IMR-90 (cell line): ENCODE measurements around the gene ADGRB3. TPM values are rescaled to one million over a fixed set of nuclear protein-coding genes. Genes with fewer than 3 reads are reported as not detected.

ENCODE experiments used
- ATAC-seq: fragments of 200-7000 bp; cut with Tn5 transposase; 2 replicates; pipeline ENCODE4 v1.9.1; 2020; ENCODE audit warnings: low read depth, mild to moderate bottlenecking, moderate library complexity
- BruUV-seq: library from RNA; stranded (reverse); fragments of 400-500 nt; replicated peaks from 2 replicates; lab custom pipeline; 2021; lab: Mats Ljungman, UMichigan
- CTCF ChIA-PET: fragments of 300-600 bp; formaldehyde crosslinking; extraction: SDS; loops from one replicate; lab custom pipeline; 2021; ENCODE audit warnings: antibody characterized with exemption; lab: Yijun Ruan, JAX
- POLR2A ChIA-PET: fragments of 300-600 bp; sonication (Branson Sonifier 250); formaldehyde crosslinking; loops from one replicate; lab custom pipeline; 2022; ENCODE audit warnings: antibody characterized with exemption; ENCODE audit not compliant: unreplicated experiment; lab: Charles Lee
- DNase-seq: peaks from one replicate; pipeline ENCODE4 v3.0.0; 2013
- H2AFZ ChIP-seq: replicated peaks from 2 replicates; pipeline ENCODE3; 2013; ENCODE audit warnings: low read length, mild to moderate bottlenecking; ENCODE audit not compliant: poor library complexity
- H2AK5ac ChIP-seq: 2 replicates; pipeline ENCODE4 v1.6.1; 2013; ENCODE audit warnings: low read depth, low read length, inconsistent platforms
- H2AK9ac ChIP-seq: replicated peaks from 2 replicates; pipeline ENCODE3; 2013; ENCODE audit warnings: mild to moderate bottlenecking, low read depth, low read length, moderate library complexity; ENCODE audit not compliant: poor library complexity
- H2BK120ac ChIP-seq: 2 replicates; pipeline ENCODE4 v1.6.1; 2013; ENCODE audit warnings: low read depth, low read length, inconsistent platforms
- H2BK15ac ChIP-seq: 3 replicates; pipeline ENCODE4 v1.6.1; 2013; ENCODE audit warnings: low read depth, low read length, inconsistent platforms
- H2BK20ac ChIP-seq: 2 replicates; pipeline ENCODE4 v1.6.1; 2013; ENCODE audit warnings: low read depth, mild to moderate bottlenecking, inconsistent platforms, low read length, moderate library complexity
- H2BK5ac ChIP-seq: 2 replicates; pipeline ENCODE4 v1.6.1; 2013; ENCODE audit warnings: mild to moderate bottlenecking, low read depth, low read length, inconsistent platforms; ENCODE audit not compliant: poor library complexity, severe bottlenecking
- H3K14ac ChIP-seq: replicated peaks from 2 replicates; pipeline ENCODE4 v1.6.1; 2013; ENCODE audit warnings: low read depth, low read length, inconsistent platforms
- H3K18ac ChIP-seq: 2 replicates; pipeline ENCODE4 v1.6.1; 2013; ENCODE audit warnings: low read depth, low read length, control low read depth
- H3K23ac ChIP-seq: 2 replicates; pipeline ENCODE4 v1.6.1; 2013; ENCODE audit warnings: low read depth, low read length, inconsistent platforms
- H3K27ac ChIP-seq: 2 replicates; pipeline ENCODE4 v1.5.1; 2013; ENCODE audit warnings: mild to moderate bottlenecking, control low read depth, low read length; ENCODE audit not compliant: insufficient read depth
- H3K27me3 ChIP-seq: 2 replicates; pipeline ENCODE4 v1.6.1; 2013; ENCODE audit warnings: low read length; ENCODE audit not compliant: control insufficient read depth, insufficient read depth
- H3K36me3 ChIP-seq: 2 replicates; pipeline ENCODE4 v1.6.1; 2013; ENCODE audit warnings: low read length, mixed read lengths; ENCODE audit not compliant: control insufficient read depth, insufficient read depth
- H3K4ac ChIP-seq: 2 replicates; pipeline ENCODE4 v1.6.1; 2013; ENCODE audit warnings: low read depth, low read length, inconsistent platforms
- H3K4me1 ChIP-seq: 2 replicates; pipeline ENCODE4 v1.6.1; 2013; ENCODE audit warnings: low read length, mixed read lengths; ENCODE audit not compliant: control insufficient read depth, insufficient read depth
- H3K4me2 ChIP-seq: 2 replicates; pipeline ENCODE4 v1.6.1; 2013; ENCODE audit warnings: low read depth, mild to moderate bottlenecking, control low read depth, low read length, moderate library complexity
- H3K4me3 ChIP-seq: 2 replicates; pipeline ENCODE4 v1.5.1; 2013; ENCODE audit warnings: low read depth, mild to moderate bottlenecking, control low read depth, low read length, moderate library complexity; ENCODE audit not compliant: insufficient read depth
- H3K56ac ChIP-seq: 2 replicates; pipeline ENCODE4 v1.6.1; 2013; ENCODE audit warnings: low read length, inconsistent platforms; ENCODE audit not compliant: insufficient read depth; ENCODE audit errors: extremely low read depth
- H3K79me1 ChIP-seq, 2 experiments: 2 replicates each; pipeline ENCODE4 v1.6.1; 2013; ENCODE audit warnings: low read length in 2 of 2, inconsistent platforms in 1 of 2, low read depth in 1 of 2
- H3K9ac ChIP-seq: 2 replicates; pipeline ENCODE4 v1.6.1; 2013; ENCODE audit warnings: low read depth, low read length, control low read depth
- H3K9me1 ChIP-seq: 2 replicates; pipeline ENCODE4 v1.6.1; 2013; ENCODE audit warnings: low read length, inconsistent platforms; ENCODE audit not compliant: insufficient read depth
- H3K9me3 ChIP-seq: 2 replicates; pipeline ENCODE4 v1.6.1; 2013; ENCODE audit warnings: low read length; ENCODE audit not compliant: control insufficient read depth, insufficient read depth
- H4K20me1 ChIP-seq: 2 replicates; pipeline ENCODE4 v1.6.1; 2013; ENCODE audit warnings: low read length, inconsistent platforms; ENCODE audit not compliant: insufficient read depth
- H4K5ac ChIP-seq: 2 replicates; pipeline ENCODE4 v1.6.1; 2013; ENCODE audit warnings: mild to moderate bottlenecking, low read depth, low read length, control low read depth
- H4K8ac ChIP-seq, 2 experiments: 2 replicates each; pipeline ENCODE4 v1.6.1; 2013; ENCODE audit warnings: low read depth in 2 of 2, low read length in 2 of 2, control low read depth in 1 of 2, inconsistent platforms in 1 of 2
- H4K91ac ChIP-seq: 2 replicates; pipeline ENCODE4 v1.6.1; 2013; ENCODE audit warnings: low read depth, low read length, inconsistent platforms; ENCODE audit not compliant: insufficient read depth
- BHLHE40 ChIP-seq: fragments of 150-350 bp; IDR thresholded peaks from 2 replicates; pipeline ENCODE4 v1.6.1; 2016; ENCODE audit warnings: mild to moderate bottlenecking, low read depth, low read length
- CEBPB ChIP-seq: IDR thresholded peaks from 2 replicates; pipeline ENCODE4 v1.6.1; 2012; ENCODE audit warnings: low read depth, low read length, improper control_type of control experiment
- FOS ChIP-seq: fragments of 150-350 bp; IDR thresholded peaks from 2 replicates; pipeline ENCODE4 v1.6.1; 2016; ENCODE audit warnings: low read depth, low read length
- MAFK ChIP-seq: IDR thresholded peaks from 2 replicates; pipeline ENCODE4 v1.6.1; 2012; ENCODE audit warnings: low read depth, low read length, improper control_type of control experiment
- MAZ ChIP-seq: IDR thresholded peaks from 2 replicates; pipeline ENCODE4 v1.6.1; 2012; ENCODE audit warnings: low read depth, mild to moderate bottlenecking, low read length, improper control_type of control experiment, moderate library complexity, borderline replicate concordance
- MXI1 ChIP-seq: IDR thresholded peaks from 2 replicates; pipeline ENCODE4 v1.6.1; 2012; ENCODE audit warnings: low read depth, mild to moderate bottlenecking, low read length, moderate library complexity, borderline replicate concordance
- NFE2L2 ChIP-seq: fragments of 150-350 bp; IDR thresholded peaks from 2 replicates; pipeline ENCODE4 v1.6.1; 2016; ENCODE audit warnings: low read depth, mild to moderate bottlenecking, low read length
- POLR2A ChIP-seq: IDR thresholded peaks from 2 replicates; pipeline ENCODE4 v1.6.1; 2012; ENCODE audit warnings: mild to moderate bottlenecking, low read depth, low read length
- RAD21 ChIP-seq: IDR thresholded peaks from 2 replicates; pipeline ENCODE4 v1.6.1; 2012; ENCODE audit warnings: low read length, improper control_type of control experiment
- RCOR1 ChIP-seq: IDR thresholded peaks from 2 replicates; pipeline ENCODE4 v1.6.1; 2012; ENCODE audit warnings: mild to moderate bottlenecking, low read length, improper control_type of control experiment; ENCODE audit not compliant: insufficient replicate concordance
- RFX5 ChIP-seq: IDR thresholded peaks from 2 replicates; pipeline ENCODE4 v1.8.0; 2012; ENCODE audit warnings: low read depth, mild to moderate bottlenecking, low read length, moderate library complexity
- SMC3 ChIP-seq: fragments of 150-350 bp; IDR thresholded peaks from 2 replicates; pipeline ENCODE4 v1.6.1; 2016; ENCODE audit warnings: low read depth, mild to moderate bottlenecking, antibody characterized with exemption, low read length, moderate library complexity
- WGBS, 2 experiments: methylation state at CpG; one replicate each; pipeline versions ENCODE4 v1.1.5 to v1.1.7; 2013; ENCODE audit warnings: missing lambda C conversion rate in 2 of 2; ENCODE audit not compliant: insufficient read length in 1 of 2; ENCODE audit errors: extremely low coverage in 2 of 2; 5-methylcytosine and 5-hydroxymethylcytosine counted together
- dilution Hi-C: fragments of 300-500 bp; cut with HindIII; formaldehyde crosslinking; loops from one replicate; pipeline ENCODE4 v1.14.3; 2018; ENCODE audit warnings: low sequenced_read_pairs; ENCODE audit not compliant: unreplicated experiment
- in situ Hi-C: fragments of 300-500 bp; cut with MboI; formaldehyde crosslinking; loops from 3 replicates; pipeline ENCODE4 v1.14.3; 2019; ENCODE audit warnings: low sequenced_read_pairs, inconsistent platforms, mixed read lengths
- intact Hi-C: fragments of 100-400 bp; cut with micrococcal nuclease; formaldehyde crosslinking; loops from 2 replicates; pipeline ENCODE4 v1.10.0; 2022
- polyA plus RNA-seq, 3 experiments: library from polyadenylated mRNA; depleted of rRNA; stranded (reverse); fragments of >200 nt; gene quantifications; 2 replicates each; pipeline ENCODE4 v1.2.3, GENCODE V29; 2012; ENCODE audit warnings: low replicate concordance in 1 of 3
- total RNA-seq: library from RNA; depleted of rRNA; stranded (reverse); fragments of >200 nt; gene quantifications from 2 replicates; pipeline ENCODE4 v1.2.3, GENCODE V29; 2012
- TF ChIP-seq, protein P1 (sequence below): fragments of 150-350 bp; IDR thresholded peaks from 2 replicates; pipeline ENCODE4 v1.6.1; 2017; ENCODE audit warnings: mild to moderate bottlenecking, antibody characterized with exemption, low read length, low read depth
- TF ChIP-seq, protein P2 (sequence below): conservative IDR thresholded peaks from 2 replicates; pipeline ENCODE4 v1.5.1; 2012; ENCODE audit warnings: mild to moderate bottlenecking, low read depth, low read length, improper control_type of control experiment
- TF ChIP-seq, protein P3 (sequence below): fragments of 150-350 bp; IDR thresholded peaks from 2 replicates; pipeline ENCODE4 v1.6.1; 2016; ENCODE audit warnings: low read depth, mild to moderate bottlenecking, low read length, moderate library complexity, borderline replicate concordance

The ADGRB3 gene
- total and polyA plus RNA-seq, 2 of the 4 experiments (the other 2 are of a cell fraction), result not detected

DNA sequence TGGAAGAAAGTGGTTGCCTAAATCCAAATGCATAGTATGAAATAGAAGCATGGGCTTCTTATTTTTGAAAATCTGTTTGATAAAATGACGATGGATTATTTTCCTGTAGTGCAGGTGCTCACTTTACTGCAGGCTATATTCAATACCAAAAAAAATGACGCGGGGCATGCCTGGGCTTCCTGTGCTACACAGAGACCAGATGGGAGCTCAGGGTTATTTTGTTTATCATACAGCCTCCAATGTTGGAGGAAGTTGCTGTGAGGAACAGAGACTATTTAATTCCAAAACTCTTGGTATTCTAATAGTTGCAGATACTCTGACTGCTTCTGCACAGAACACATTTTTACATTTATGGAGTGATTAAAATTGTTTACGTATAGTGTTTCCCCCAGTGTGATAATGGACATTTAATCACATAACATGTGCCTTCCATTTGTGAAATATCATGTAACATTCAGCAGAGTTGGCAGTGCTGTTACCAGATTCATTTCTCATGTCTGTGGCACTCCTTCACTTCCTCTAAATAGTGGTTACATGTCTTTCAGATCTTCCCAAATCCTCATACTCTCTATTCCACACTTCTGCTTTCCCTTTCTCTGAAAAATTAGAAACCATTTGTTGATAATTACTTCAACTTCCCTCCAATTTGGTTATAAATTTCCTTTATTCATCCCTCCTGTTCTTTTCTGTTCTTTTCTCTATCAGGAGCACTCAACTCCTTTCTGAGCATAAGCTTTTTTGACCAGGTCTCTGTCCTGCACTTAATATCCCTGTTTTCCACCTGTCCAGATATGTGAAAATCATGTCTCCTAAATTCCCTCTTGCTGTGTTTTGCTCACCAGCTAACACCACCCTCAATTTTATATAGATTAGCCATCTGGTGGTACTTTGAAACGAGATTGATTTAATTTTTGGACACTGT is 121.6 kb downstream of the ADGRB3 start:
- H3K9me3 ChIP-seq, result no peaks in the 10 kb centered on the region
- POLR2A ChIA-PET, result no interaction called here
- dilution Hi-C loops, result no loop called here
- H3K27me3 ChIP-seq, result no peaks in the 10 kb centered on the region
- DNase-seq (no peak), ATAC-seq (no peak)
- H3K27ac ChIP-seq, result no peak overlapping the region
- H3K36me3 ChIP-seq, result no peaks in the 10 kb centered on the region
- H2BK120ac ChIP-seq, result no peak overlapping the region
- H3K4ac ChIP-seq, result no peak overlapping the region
- no peaks in the 10 kb centered on the region for H3K79me1 ChIP-seq
- no CpG with 5 or more reads among the region's 5 CpGs for WGBS, 2 experiments
- H4K20me1 ChIP-seq, result no peaks in the 10 kb centered on the region
- intact Hi-C loops, result no loop called here
- no peak overlapping the region for H3K9ac ChIP-seq
- no peak overlapping the region for H2BK15ac ChIP-seq
- no peak overlapping the region for H3K4me3 ChIP-seq
- H2BK20ac ChIP-seq, result no peak overlapping the region
- H2AK5ac ChIP-seq, result no peak overlapping the region
- H3K9me1 ChIP-seq, result no peaks in the 10 kb centered on the region
- no peak overlapping the region for H2AK9ac ChIP-seq
- no peak overlapping the region for H3K18ac ChIP-seq
- H4K8ac ChIP-seq, result no peak overlapping the region
- no peak overlapping the region for H3K23ac ChIP-seq
- no peak overlapping the region for H2BK5ac ChIP-seq
- CTCF ChIA-PET, result no interaction called here
- H3K4me2 ChIP-seq, result no peak overlapping the region
- H3K14ac ChIP-seq, result no peak overlapping the region
- in situ Hi-C loops, result no loop called here
- no peak overlapping the region for H3K56ac ChIP-seq
- H4K5ac ChIP-seq, result no peak overlapping the region
- no peaks in the 10 kb centered on the region for H3K4me1 ChIP-seq
- no TSS peak for BruUV-seq
- H4K91ac ChIP-seq, result no peak overlapping the region
- H2AFZ ChIP-seq, result no peak overlapping the region
- no peak for TF ChIP-seq BHLHE40
- TF ChIP-seq SMC3, result no peak
- no peak for TF ChIP-seq RFX5
- TF ChIP-seq, protein P1, sequence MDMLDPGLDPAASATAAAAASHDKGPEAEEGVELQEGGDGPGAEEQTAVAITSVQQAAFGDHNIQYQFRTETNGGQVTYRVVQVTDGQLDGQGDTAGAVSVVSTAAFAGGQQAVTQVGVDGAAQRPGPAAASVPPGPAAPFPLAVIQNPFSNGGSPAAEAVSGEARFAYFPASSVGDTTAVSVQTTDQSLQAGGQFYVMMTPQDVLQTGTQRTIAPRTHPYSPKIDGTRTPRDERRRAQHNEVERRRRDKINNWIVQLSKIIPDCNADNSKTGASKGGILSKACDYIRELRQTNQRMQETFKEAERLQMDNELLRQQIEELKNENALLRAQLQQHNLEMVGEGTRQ, result no peak
- no peak for TF ChIP-seq CEBPB
- TF ChIP-seq, protein P2, sequence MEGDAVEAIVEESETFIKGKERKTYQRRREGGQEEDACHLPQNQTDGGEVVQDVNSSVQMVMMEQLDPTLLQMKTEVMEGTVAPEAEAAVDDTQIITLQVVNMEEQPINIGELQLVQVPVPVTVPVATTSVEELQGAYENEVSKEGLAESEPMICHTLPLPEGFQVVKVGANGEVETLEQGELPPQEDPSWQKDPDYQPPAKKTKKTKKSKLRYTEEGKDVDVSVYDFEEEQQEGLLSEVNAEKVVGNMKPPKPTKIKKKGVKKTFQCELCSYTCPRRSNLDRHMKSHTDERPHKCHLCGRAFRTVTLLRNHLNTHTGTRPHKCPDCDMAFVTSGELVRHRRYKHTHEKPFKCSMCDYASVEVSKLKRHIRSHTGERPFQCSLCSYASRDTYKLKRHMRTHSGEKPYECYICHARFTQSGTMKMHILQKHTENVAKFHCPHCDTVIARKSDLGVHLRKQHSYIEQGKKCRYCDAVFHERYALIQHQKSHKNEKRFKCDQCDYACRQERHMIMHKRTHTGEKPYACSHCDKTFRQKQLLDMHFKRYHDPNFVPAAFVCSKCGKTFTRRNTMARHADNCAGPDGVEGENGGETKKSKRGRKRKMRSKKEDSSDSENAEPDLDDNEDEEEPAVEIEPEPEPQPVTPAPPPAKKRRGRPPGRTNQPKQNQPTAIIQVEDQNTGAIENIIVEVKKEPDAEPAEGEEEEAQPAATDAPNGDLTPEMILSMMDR, result no peak
- no peak for TF ChIP-seq MAFK
- no peak for TF ChIP-seq RAD21
- TF ChIP-seq, protein P3, sequence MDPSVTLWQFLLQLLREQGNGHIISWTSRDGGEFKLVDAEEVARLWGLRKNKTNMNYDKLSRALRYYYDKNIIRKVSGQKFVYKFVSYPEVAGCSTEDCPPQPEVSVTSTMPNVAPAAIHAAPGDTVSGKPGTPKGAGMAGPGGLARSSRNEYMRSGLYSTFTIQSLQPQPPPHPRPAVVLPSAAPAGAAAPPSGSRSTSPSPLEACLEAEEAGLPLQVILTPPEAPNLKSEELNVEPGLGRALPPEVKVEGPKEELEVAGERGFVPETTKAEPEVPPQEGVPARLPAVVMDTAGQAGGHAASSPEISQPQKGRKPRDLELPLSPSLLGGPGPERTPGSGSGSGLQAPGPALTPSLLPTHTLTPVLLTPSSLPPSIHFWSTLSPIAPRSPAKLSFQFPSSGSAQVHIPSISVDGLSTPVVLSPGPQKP, result no peak
- TF ChIP-seq MXI1, result no peak
- TF ChIP-seq FOS, result no peak
- no peak for TF ChIP-seq RCOR1
- TF ChIP-seq NFE2L2, result no peak
- TF ChIP-seq MAZ, result no peak
- TF ChIP-seq POLR2A, result no peak
